ENCODE results near the gene SIGLEC7. TPM values are rescaled to one million over a fixed set of nuclear protein-coding genes. Genes with fewer than 3 reads are reported as not detected.
"Not testable (repeated sequence)": the region's sequence is repeated elsewhere in the genome, so short reads cannot be mapped to it uniquely, and the experiment has no call there.

The SIGLEC7 gene
- total and polyA plus RNA-seq, 11 donors = 0.51 to 6.1 (median 1.0) TPM; not detected in 2

GRCh38 chr19:51168564-51169282 is 26.6 kb downstream of the SIGLEC7 start:
- DNase-seq (no peak), ATAC-seq (no peak)
- no peaks in the 10 kb centered on the region for H3K36me3 ChIP-seq
- TF ChIP-seq POLR2A (IDR thresholded peaks at IDR 0.05) = no peak
- TF ChIP-seq CTCF (IDR thresholded peaks at IDR 0.05) = no peak
- WGBS, 4 donors = 68 to 76% (median 75%) methylated on average over 13 of the region's 13 CpGs
- H3K4me3 ChIP-seq = no peak overlapping the region
- intact Hi-C loops (cut with DNase I) = loop anchor here in 6 of 10 donors (1.0 to 10.0 kb wide), 5 partner anchors 144 to 236 kb away; partner anchors contain the start of genes KLK11 (in 2 of the 6) and KLK10 (in 1 of the 6)
- peaks cover 0 to 31% (median 4%) of the 10 kb centered on the region in 9 donors for H3K27me3 ChIP-seq
- H3K27ac ChIP-seq = no peak overlapping the region
- H3K9me3 ChIP-seq = no peaks in the 10 kb centered on the region
- peaks cover 0 to 21% (median 0%) of the 10 kb centered on the region in 12 donors for H3K4me1 ChIP-seq

- peaks cover 0 to 37% (median 4%) of the 10 kb centered on the region in 9 donors for H3K27me3 ChIP-seq
- H3K9me3 ChIP-seq, H3K27ac ChIP-seq, H3K36me3 ChIP-seq, ATAC-seq, H3K4me3 ChIP-seq: not testable (repeated sequence)
- intact Hi-C loops (cut with DNase I) = loop anchor here in 6 of 10 donors (1.0 to 10.0 kb wide), 5 partner anchors 145 to 237 kb away; partner anchors contain the start of genes KLK11 (in 2 of the 6) and KLK10 (in 1 of the 6)
- peaks cover 0 to 21% (median 0%) of the 10 kb centered on the region in 12 donors for H3K4me1 ChIP-seq
- peak; percentile 82 to 92 (median 90) for TF ChIP-seq CTCF (IDR thresholded peaks at IDR 0.05)
- 12 to 16% (median 15%) methylated on average over 7 to 11 of the region's 11 CpGs for whole genome bisulfite sequencing, 4 donors
- DNase-seq = peak; percentile 60 to 87 (median 74)
Observed at GRCh38 chr19:51169283-51169918, 27.3 kb downstream of the SIGLEC7 start.

- WGBS, 4 donors = 86 to 100% (median 92%) methylated on average over 2 of the region's 2 CpGs
- H3K4me3 ChIP-seq = no peak overlapping the region
- peaks cover 0 to 46% (median 4%) of the 10 kb centered on the region in 9 donors for H3K27me3 ChIP-seq
- no peaks in the 10 kb centered on the region for H3K9me3 ChIP-seq
- TF ChIP-seq CTCF (IDR thresholded peaks at IDR 0.05) (no peak), POLR2A (IDR thresholded peaks at IDR 0.05) (no peak)
- H3K36me3 ChIP-seq = no peaks in the 10 kb centered on the region
- no peak overlapping the region for H3K27ac ChIP-seq
- DNase-seq = no peak
- H3K4me1 ChIP-seq = peaks cover 0 to 15% (median 0%) of the 10 kb centered on the region in 12 donors
- intact Hi-C loops (cut with DNase I) = loop anchor here in 1 of 10 donors (10.0 kb wide), 1 partner anchor 147 kb away; the partner anchor contains the start of gene KLK11
- ATAC-seq = no peak
Observed at GRCh38 chr19:51172223-51172622, 30.1 kb downstream of the SIGLEC7 start.

GRCh38 chr19:51173681-51174080 is 31.6 kb downstream of the SIGLEC7 start:
- H3K4me3 ChIP-seq = no peak overlapping the region
- peaks cover 0 to 41% (median 4%) of the 10 kb centered on the region in 9 donors for H3K27me3 ChIP-seq
- H3K9me3 ChIP-seq = no peaks in the 10 kb centered on the region
- intact Hi-C loops (cut with DNase I) = loop anchor here in 1 of 10 donors (10.0 kb wide), 1 partner anchor 149 kb away; the partner anchor contains the start of gene KLK11
- ATAC-seq = peak in 1 of 4 donors; percentile 12
- no peaks in the 10 kb centered on the region for H3K36me3 ChIP-seq
- DNase-seq = no peak
- WGBS, 4 donors = 52 to 59% (median 57%) methylated on average over 5 of the region's 5 CpGs
- no peak overlapping the region for H3K27ac ChIP-seq
- TF ChIP-seq CTCF (IDR thresholded peaks at IDR 0.05) = no peak
- no peak for TF ChIP-seq POLR2A (IDR thresholded peaks at IDR 0.05)
- H3K4me1 ChIP-seq = peaks cover 0 to 6% (median 0%) of the 10 kb centered on the region in 12 donors

Data from heart left ventricle (tissue), 16 donors.